GM21528 (cell line): ENCODE data around the gene B3GALT6.
"Not testable (repeated sequence)": the region's sequence is repeated elsewhere in the genome, so short reads cannot be mapped to it uniquely, and the experiment has no call there.

Experiments used
- ATAC-seq: cut with Tn5 transposase; IDR thresholded peaks from one replicate; pipeline ENCODE4 v1.9.1; 2021; ENCODE audit warnings: mild to moderate bottlenecking, moderate library complexity; ENCODE audit not compliant: unreplicated experiment, low FRiP score

B3GALT6 gene

DNA sequence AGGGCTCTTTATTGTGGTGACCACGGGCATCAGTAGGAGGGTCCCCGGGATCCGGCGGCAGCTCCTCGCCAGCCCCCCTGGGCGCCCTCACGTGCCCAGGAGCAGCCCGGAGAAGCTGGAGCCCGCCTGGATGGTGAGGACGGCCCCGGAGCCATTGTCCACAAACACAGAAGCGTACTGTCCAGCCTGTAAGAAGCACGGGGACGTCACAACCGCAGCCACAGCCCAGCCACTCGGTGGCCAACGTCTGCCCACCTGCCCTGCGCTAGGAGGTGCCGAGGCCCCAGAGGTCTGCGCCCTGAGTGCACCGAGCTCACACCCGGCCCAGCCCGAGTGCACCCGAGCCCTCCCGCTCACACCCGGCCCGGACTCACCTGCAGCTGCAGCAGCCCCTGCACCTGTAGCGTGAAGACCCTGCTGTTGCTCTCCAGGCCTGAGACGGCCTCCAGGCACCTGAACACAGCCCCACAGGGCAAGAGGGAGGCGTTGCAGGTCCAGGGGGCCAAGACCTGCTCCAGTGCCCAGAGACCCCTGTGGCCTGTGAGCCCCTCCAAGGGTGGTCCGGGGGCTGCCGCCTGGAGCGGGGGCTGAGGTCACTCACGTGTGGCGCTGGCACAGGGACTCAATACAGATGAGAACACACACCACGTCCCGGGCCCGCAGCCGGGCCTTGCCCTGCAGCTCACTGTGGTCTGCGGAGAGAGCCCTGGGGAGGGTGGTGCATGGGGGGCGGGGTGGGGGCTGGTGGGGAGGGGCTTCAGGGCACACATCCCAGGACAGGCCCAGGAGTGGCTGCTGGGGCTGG lies 10.6 kb downstream of the B3GALT6 start:
- ATAC-seq = no peak

DNA sequence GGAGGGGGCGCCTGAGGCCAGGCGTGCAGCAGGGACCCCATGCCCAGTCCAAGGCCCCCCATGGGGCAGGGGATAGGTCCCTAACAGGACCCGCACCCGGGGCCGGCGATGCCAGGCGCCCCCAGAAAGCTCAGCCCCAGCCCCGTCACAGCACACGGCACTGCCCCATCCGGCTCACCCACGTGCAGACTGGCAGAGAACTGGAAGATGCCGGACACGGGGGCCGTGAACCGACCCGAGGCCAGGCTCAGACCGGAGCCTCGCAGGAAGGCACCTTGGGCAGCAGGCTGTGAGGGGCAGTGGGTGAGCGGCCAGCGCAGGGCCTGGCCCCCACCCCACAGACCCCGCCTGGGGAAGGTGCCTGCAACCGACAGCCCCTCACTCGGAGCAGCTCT lies 11.2 kb downstream of the B3GALT6 start:
- no peak for ATAC-seq

DNA sequence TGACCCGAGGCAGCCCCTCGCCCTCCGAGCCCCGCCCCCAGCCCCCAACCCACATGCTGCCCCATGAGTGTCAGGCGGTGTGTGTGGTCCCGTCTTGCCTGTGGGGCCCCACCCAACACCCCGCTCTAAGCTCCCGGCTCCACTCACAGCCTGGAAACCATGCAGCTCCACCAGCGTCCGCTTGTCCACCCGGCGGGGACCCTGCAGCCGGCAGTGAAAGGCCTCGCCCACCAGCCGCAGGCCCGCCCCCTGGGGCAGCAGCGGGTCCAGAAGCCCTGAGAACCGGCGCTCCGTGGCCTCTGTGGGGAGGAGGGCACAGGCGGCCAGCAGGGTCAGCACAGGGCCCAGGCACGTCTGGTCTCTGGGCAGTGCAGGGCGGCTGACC lies 11.8 kb downstream of the B3GALT6 start:
- ATAC-seq = no peak

DNA sequence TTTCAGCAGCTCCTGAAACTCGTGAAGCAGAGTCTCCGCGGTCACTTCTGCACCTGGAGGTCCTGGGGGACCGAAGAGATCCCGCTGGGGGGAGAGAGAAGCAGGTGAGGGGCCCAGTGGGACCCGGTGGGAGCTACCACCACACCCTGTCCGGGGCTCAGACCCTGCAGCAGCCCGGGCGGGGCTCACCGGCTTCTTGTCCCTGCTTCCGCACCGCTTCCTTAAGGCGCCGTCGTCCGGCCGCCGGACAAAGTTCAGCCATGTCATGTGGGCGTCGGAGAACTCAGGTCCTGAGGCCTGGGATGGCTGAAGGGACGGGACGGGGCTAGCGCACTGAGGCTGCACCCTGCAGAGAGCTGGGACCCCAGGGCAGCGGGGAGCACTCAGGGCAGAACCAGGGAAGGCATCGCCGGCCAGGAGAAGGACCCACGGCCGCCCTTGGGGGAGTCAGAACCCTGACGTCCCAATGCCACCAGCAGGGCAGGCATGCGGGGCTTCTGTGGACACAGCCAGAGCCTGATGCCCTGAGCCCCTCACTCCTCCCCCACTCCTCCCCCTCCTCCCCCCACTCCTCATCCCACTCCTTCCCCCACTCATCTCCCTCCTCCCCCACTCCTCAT lies 12.3 kb downstream of the B3GALT6 start:
- no peak for ATAC-seq

DNA sequence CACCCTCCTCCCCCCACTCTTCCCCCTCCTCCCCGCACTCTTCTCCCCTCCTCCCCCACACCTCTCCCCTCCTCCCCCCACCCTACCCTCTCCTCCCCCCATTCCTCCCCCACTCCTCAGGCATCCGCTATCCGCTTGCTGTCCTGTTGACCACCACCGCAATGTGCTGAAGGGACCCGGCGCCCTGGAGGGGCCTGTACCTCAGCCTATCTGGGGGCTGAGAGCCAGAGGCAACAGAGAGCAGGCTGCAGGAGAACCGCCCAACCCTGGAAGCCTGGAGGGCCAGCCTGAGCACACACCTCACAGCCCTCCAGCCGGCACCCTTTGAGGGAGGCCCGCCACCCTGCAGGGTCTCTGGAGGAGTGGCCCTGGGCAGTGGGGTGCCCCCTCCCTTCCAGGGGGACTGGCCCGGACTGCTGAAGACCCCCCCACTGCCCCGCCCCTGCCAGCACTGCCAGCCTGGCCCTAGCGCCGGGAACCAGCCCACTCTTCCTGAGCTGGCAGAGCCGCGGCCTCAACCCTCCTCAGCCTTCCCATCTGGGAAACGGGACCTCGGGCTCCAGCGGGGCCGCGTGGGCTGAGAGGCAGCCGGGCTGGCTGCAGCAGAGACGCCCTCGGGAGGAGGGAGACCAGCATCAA lies 13.3 kb downstream of the B3GALT6 start:
- ATAC-seq = no peak

DNA sequence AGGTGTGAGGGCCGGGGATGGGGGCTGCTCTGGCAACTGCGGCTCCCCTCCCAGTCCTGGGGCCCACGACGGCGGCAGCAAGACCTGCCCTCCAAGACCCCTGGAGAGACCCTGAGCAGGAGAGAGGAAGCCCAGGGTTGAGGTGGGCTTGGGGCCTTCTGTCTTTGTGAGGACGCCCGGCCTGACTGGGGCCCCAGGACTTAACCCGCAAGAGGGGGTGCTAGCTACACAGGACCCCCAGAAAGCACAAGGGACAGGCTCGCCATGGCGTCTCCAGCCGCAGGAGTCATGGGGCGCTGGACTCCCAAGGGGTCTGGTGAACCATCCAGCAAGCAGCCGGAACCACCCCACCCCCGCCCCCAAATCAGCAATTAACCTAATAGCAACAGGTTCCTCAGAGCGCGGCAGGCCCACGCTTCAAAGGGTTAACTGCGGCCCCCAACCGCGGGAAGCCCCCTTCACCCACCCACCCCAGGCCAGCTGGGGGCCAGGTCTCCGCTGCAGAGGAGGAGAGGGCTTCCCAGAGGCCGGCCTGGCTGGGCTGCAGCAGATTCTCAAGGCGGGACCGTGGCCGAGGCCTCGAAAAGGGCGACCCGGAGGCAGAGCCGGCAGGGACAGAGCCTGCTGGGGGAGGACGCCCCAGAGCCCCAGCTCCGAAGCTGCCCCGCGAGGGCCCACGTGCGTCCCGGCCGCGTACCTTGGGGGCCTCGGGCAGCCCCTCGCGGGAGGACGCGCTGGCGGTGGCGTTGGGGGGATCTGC lies 14.0 kb downstream of the B3GALT6 start:
- ATAC-seq = no peak

DNA sequence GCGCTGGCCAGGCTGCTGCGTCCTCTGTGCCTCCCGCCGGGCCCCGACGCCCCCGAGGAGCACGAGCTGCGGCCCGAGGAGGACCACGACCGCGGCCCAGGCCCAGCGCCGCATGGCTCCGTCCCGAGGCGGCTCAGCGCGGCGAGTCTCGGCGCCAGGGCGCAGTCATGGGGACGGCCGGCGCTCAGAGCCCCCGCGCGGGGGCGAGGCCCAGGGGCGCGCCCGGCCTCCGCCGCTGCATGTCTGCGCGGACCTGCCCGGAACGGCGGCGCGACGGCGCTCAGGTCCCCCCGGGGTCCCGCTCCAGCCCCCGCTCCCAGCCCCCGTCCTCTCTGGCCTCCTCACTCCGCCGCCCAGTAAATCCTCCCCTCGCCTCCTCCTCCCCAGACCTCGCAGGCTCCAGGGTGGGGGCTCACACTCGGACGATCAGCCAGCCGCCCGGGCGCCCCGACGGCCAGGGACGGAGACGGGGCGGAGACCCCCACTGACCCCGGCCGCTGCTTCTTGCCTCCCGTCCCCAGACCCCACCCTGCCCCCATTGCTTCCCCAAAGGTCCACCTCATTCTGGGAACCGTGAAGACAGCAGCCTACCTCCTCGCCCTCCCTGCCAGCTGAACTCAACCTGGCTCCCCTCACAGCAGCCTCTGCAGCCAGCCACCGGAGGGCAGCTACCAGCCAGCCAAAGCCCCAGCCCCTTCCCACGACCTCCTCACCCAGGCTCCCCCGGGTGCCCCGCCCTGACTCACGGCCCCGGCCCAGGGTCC lies 14.7 kb downstream of the B3GALT6 start, which contains the start of gene C1QTNF12:
Gene C1QTNF12, minus strand, starts transcription at position 146 of the 764 bp plus-strand sequence. Its CDS starts 32 bp downstream, at position 114.
- no peak for ATAC-seq

DNA sequence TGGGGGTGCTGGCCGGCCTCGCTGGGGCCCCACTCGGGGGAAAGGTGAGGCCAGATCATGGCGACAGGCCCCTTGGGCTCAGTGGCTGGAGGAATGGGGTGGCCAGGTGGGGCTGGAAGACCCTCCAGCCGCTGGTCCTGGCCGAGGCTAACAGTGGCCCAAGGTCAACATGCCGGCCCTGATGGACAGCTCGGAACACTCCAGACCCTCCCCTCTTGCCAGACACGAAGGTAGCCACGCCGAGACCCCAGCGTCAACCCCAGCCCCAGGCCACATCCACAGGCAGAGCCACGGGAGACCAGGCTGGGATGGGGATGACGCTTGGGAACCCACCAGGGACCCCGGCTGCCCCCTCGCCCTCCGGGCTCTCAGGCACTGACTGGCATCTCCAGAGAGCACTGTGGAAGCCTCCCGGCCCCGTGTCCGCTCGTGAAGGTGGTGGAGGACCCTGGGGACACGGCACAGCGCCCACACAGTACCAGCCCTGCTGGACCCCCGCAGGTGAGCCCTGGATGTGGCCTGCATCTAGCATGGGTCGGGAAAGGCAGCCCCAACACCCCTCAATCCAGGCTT lies 15.4 kb downstream of the B3GALT6 start:
- no peak for ATAC-seq

DNA sequence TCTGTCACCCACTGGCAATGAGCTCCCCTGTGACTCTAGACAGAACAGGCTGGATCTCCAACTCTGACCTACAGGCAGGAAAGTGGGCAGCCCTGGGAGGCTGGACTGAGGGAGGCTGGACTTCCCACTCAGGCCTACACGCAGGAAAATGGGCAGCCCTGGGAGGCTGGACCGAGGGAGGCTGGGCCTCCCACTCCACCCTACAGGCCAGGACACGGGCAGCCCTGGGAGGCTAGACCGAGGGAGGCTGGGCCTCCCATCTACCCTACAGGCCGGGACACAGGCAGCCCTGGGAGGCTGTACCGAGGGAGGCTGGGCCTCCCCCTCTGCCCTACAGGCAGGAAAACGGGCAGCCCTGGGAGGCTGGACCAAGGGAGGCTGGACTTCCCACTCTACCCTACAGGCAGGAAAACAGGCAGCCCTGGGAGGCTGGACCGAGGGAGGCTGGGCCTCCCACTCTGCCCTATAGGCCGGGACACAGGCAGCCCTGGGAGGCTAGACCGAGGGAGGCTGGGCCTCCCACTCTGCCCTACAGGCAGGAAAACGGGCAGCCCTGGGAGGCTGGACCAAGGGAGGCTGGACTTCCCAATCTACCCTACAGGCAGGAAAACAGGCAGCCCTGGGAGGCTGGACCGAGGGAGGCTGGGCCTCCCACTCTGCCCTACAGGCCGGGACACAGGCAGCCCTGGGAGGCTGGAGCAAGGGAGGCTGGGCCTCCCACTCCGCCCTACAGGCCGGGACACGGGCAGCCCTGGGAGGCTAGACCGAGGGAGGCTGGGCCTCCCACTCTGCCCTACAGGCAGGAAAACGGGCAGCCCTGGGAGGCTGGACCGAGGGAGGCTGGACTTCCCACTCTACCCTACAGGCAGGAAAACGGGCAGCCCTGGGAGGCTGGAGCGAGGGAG lies 16.2 kb downstream of the B3GALT6 start:
- ATAC-seq = not testable (repeated sequence)

DNA sequence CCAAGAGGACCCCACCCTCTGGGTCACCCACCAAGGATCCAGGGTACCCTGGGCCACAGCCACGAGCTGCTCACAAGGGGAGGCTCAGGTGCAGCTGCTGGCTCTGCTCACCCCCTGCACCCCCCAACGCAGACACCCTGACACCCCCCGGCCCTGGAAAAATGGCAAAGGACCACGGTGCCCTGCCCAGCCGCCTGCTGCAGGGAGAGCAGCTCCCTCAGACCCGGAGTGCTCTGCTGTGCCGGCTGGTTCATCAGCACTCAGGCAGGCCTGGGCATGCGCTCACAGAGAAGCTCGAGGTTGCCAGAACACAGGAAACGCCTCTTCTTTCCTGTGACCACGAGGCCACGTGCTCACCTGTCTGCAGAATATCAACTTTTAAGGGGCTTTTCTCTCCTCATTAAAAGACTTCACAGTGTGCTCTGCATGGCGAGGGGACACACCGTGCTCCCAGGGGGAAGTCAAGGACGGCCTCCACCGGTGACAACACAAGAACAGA lies 18.8 kb downstream of the B3GALT6 start:
- no peak for ATAC-seq

DNA sequence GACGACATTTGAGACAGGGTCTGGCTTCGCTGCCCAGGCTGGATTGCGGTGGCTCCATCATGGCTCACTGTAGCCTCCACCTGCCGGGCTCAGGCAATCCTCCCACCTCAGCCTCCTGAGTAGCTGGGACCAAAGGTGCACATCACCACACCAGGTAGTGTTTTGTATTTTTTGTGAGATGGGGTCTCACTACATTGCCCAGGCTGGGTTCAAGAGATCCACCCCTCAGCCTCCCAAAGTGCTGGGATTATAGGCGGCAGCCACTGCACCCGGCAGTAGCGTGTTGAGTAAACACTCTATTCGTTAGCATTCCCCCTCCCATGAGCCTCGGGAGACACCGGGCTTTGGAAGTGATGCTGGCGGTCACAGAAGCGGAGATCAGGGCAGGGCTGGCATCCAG lies 21.3 kb downstream of the B3GALT6 start:
- ATAC-seq = no peak

DNA sequence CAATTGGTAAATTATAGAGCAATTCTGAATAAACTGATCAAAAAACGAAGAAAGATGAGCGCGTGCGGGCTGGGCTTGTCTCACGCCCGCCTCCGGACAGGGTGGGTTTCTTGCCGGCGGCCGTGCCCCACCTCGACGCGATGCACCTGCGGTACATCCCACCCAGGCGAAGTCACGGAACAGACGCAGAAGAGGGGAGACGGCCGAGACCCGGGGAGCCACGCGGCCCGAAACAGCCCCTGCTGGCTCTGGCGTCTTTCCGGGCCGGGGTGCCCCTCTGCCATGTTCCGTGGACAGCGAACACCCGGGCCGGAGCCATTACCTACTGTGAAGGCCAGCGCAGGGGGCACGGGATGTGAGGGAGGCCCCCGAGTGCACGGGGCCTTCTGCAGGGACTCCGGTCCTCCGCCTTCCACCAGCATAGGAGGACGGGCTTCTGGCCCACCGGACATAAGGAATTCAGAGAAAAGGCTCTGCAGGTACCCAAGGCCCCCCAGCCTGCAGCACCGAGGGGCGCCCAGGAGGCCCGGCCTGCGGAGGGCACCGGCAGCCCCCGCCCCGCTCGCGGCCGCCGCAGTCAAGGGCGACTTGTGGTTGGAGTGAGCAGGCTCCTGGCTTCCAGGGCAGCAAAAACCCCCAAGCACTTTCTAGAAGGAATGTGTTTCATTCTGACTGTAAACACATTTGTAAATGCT lies 22.1 kb downstream of the B3GALT6 start:
- ATAC-seq = no peak

DNA sequence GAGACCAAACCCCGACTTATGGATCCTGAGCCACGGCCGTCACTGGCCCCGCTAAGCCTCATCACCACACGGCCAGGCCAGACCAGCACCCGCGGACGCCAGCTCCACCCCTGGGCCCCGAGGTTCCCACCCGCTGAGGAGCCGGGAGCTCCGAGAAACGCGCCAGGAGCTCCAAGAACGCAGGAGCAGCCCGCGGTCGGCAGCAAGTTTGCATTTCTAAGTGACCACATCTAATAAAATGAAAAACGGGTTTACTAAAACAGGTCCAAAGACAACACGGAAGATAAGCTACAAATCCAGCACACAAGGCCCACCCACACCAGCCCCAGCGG lies 22.6 kb downstream of the B3GALT6 start:
- no peak for ATAC-seq

DNA sequence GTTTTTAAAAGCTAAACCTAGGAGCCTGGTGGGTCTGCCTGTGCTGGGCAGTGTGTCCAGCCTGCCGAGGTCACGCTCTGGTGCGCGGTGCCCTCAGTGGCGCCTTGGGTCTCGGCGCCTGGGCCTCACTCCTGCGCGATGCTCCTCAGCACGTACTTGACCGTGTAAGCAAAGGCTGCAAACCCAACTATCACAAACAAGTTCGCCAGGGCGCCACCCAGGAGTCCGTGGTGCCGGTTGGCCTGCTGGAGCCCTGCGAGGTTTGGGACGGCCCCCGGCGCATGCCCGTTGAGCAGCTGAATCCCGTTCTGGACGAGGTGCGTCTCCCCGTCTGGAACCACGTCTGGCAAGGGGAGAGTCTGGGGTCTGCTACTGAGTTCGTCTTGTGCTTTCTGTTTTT lies 23.0 kb downstream of the B3GALT6 start:
- no peak for ATAC-seq

DNA sequence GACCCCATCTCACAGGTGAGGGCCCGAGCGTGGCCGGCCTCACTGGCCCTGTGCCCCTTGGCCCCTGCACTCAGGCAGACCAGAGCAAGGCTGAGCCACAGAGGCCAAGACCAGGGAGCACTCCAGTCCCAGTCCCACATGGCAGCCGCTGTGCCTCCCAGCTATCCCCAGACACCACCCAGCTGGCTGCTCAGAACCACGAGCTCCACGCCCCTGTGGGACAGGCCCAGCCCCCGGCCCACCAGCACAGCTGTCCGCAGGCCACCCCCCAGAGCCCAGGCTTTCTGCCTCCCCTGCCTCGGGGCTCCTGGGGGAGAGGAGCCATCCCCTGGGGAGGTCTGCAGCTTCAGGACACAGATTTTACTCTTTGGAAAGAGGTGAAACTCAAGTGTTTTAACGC lies 23.6 kb downstream of the B3GALT6 start:
- ATAC-seq = no peak

DNA sequence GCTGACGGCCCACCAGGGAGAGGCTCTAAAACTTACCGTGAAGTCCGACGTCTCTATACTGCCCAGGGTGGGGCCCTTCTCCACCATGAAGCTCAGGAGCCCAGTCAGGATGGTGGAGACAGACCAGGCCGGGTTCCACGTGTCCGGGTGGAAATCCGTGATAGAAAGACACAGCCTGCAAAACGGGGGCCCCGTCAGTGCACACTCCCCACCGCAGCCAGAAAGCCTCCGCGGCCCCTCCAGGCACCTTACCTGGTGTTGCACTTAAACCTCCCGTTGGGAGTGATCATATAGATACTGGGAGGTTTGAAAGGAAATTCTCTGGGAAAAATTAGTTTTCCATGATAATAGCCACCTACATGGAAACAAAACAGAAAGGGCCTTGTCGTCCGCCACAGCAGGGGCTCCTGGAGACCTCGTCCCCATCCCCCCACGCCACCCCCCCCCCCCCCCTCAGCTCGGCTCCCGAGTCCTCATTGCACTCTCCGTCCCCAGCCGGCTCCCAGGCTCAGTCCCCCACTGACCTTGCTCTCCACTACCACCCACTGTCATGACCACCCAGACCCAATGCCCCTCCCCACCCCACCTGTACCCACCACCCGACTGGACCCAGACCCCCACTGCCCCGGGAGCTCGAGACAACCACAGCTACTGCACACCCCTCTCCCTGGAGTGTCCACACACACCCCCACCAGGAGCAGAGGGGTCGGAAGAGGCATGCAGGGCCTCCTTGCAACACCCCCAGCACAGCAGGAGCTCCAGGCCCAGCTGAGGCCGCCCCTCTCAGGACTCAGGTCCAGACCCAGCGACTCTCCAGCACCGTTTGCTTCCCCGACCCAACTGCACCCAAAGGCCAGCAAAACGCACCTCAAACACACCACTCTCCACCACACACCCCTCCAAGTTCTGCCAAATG lies 25.2 kb downstream of the B3GALT6 start:
- ATAC-seq = no peak

DNA sequence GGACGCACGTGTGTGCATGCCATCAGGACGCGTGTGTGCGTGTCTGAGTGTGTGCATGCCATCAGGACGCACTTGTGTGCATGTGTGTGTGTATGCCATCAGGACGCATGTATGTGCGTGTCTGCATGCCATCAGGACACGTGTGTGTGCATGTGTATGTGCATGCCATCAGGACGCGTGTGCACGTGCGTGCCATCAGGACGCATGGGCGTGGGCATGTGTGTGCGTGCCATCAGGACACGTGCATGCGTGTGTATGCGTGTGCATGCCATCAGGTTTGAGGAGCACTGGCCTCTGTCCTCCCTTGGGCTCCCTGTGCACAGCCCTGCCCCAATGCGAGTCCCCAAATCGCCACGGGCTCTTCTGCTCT lies 27.1 kb downstream of the B3GALT6 start:
- ATAC-seq = no peak
